ENCODE measurements around the gene ATG2B.
A peak's percentile ranks its signal among the peaks of the same experiment; 100 is the strongest.

Gene ATG2B

DNA sequence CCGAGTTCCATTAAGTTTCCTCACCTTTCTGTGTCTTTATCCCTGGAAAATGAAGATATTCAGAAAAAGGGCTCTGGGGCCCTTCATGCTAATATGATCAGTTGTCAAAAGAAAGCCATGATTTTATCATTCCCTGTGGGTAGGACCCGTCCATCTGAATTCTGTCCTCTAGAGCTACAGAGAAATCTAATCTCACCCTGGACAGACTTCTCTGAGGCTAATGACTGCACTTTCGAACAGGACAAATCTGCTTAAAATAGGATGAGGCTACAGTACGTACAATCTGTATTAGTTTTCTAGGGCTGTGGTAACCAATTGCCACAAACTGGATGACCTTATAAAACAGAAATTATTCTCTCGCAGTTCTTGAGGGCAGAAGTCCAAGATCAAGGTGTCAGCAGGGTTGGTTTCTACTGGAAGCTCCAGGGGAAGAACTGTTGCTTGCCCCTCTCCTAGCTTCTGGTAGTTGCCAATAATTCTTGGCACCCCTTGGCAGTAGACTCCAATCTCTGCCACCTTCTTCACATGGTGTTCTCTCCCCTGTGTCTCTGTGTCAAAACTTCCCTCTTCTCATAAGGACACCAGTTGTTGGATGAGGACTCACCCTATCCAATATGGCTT, 30.0 kb upstream of the ATG2B start:
- no peak overlapping the region for H3K4me3 ChIP-seq (ENCODE audit: low read length, poor library complexity, severe bottlenecking)
- no peak for TF ChIP-seq EZH2phosphoT487 (IDR thresholded peaks at IDR 0.05; ENCODE audit: borderline replicate concordance)
- TF ChIP-seq, protein P1, sequence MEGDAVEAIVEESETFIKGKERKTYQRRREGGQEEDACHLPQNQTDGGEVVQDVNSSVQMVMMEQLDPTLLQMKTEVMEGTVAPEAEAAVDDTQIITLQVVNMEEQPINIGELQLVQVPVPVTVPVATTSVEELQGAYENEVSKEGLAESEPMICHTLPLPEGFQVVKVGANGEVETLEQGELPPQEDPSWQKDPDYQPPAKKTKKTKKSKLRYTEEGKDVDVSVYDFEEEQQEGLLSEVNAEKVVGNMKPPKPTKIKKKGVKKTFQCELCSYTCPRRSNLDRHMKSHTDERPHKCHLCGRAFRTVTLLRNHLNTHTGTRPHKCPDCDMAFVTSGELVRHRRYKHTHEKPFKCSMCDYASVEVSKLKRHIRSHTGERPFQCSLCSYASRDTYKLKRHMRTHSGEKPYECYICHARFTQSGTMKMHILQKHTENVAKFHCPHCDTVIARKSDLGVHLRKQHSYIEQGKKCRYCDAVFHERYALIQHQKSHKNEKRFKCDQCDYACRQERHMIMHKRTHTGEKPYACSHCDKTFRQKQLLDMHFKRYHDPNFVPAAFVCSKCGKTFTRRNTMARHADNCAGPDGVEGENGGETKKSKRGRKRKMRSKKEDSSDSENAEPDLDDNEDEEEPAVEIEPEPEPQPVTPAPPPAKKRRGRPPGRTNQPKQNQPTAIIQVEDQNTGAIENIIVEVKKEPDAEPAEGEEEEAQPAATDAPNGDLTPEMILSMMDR (conservative IDR thresholded peaks at IDR 0.05; ENCODE audit: low read length), result no peak
- H3K27me3 ChIP-seq (ENCODE audit: insufficient read depth, low read length, poor library complexity, severe bottlenecking), result no peaks in the 10 kb centered on the region
- H2AFZ ChIP-seq (ENCODE audit: low read length), result no peak overlapping the region
- H3K79me2 ChIP-seq (ENCODE audit: insufficient read depth, low read length), result no peaks in the 10 kb centered on the region
- H3K4me2 ChIP-seq (ENCODE audit: low read depth, low read length, poor library complexity, severe bottlenecking), result no peak overlapping the region
- H3K9me2 ChIP-seq (replicated peaks; ENCODE audit: low read depth, low read length), result no peaks in the 10 kb centered on the region
- H3K9me3 ChIP-seq (ENCODE audit: insufficient read depth, low read depth, low read length), result no peaks in the 10 kb centered on the region
- H3F3A ChIP-seq (ENCODE audit: low read depth), result no peaks in the 10 kb centered on the region
- H3K36me3 ChIP-seq (ENCODE audit: insufficient read depth, low read length), result no peaks in the 10 kb centered on the region
- H3K4me1 ChIP-seq (ENCODE audit: insufficient read depth, low read length, poor library complexity, severe bottlenecking), result peaks cover 4% of the 10 kb centered on the region
- no peaks in the 10 kb centered on the region for H4K20me1 ChIP-seq (ENCODE audit: insufficient read depth, low read length, poor library complexity, severe bottlenecking)
- no peak overlapping the region for H3K9ac ChIP-seq (ENCODE audit: low read depth, low read length, poor library complexity, severe bottlenecking)

DNA sequence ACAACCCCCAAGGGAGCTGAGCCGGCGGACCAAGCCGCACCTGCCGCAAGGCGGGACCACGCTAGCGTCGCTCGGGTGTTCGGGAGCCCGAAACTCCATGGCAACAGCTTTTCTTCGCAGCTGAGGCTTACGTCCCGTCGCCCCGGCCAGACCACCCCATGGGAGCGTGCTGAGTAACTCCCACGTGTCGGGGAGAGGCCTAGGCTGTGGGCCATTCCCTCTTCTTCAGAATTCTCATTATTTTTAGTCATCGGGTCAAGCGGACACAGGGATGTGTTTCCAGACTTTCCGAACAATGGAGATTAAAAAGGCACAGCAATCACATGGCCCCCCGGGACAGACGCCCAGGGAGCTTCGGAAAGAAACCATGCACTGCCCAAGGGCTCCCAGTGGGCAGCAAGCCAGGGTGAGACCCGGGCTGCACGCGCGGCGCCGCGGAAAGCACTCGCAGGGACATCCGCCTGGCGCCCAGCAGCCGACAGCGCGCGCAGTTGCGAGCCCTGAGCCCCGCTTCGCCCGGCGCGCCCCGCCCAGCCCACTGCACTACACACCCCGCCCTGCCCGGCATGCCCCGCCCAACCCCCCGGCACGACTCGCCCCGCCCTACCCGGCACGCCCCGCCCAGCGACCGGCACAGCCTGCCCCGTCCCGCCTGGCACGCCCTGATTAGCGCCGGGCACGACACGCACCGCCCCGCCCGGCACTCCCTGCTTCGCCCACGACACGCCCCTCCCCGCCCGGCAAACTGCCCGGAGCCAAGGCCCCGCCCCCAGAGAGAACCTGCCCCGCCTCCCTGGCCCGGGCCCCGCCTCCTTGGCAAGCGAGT, 28.4 kb upstream of the ATG2B start:
- H2AFZ ChIP-seq (ENCODE audit: low read length), result peak overlapping the region; percentile 99
- peaks cover 4% of the 10 kb centered on the region for H3K4me1 ChIP-seq (ENCODE audit: insufficient read depth, low read length, poor library complexity, severe bottlenecking)
- peak overlapping the region; percentile 93 for H3K4me2 ChIP-seq (ENCODE audit: low read depth, low read length, poor library complexity, severe bottlenecking)
- no peak for TF ChIP-seq EZH2phosphoT487 (IDR thresholded peaks at IDR 0.05; ENCODE audit: borderline replicate concordance)
- TF ChIP-seq, protein P1 (conservative IDR thresholded peaks at IDR 0.05; ENCODE audit: low read length), result no peak
- no peaks in the 10 kb centered on the region for H3K79me2 ChIP-seq (ENCODE audit: insufficient read depth, low read length)
- H3K9me3 ChIP-seq (ENCODE audit: insufficient read depth, low read depth, low read length), result no peaks in the 10 kb centered on the region
- H3K36me3 ChIP-seq (ENCODE audit: insufficient read depth, low read length), result peaks cover 7% of the 10 kb centered on the region; the same call in 1 of the 2 replicates
- H4K20me1 ChIP-seq (ENCODE audit: insufficient read depth, low read length, poor library complexity, severe bottlenecking), result no peaks in the 10 kb centered on the region
- peak overlapping the region; percentile 81 for H3K9ac ChIP-seq (ENCODE audit: low read depth, low read length, poor library complexity, severe bottlenecking)
- H3K9me2 ChIP-seq (replicated peaks; ENCODE audit: low read depth, low read length), result no peaks in the 10 kb centered on the region
- peak overlapping the region; percentile 86 for H3K4me3 ChIP-seq (ENCODE audit: low read length, poor library complexity, severe bottlenecking)
- no peaks in the 10 kb centered on the region for H3F3A ChIP-seq (ENCODE audit: low read depth)
- H3K27me3 ChIP-seq (ENCODE audit: insufficient read depth, low read length, poor library complexity, severe bottlenecking), result no peaks in the 10 kb centered on the region

DNA sequence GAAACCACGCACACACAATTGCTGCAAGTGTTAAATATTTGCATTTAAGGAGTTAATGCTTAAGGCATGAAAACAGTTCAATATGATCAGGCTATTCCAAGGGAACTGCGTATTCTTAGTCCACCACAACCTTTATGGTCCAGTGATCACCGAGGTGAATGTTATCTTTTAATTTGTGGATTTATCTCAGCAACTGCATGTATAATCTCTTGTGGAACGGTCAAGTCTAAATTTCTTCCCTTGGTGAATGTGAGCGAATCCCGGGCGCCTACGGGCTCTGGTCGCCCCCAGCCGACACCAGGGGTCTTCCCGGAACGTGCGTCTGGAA, 27.8 kb upstream of the ATG2B start:
- Histone ChIP-seq H3K4me3 (ENCODE audit: low read length, poor library complexity, severe bottlenecking) (peak overlapping the region; percentile 86), H3K9me3 (ENCODE audit: insufficient read depth, low read depth, low read length) (no peaks in the 10 kb centered on the region), H3K27me3 (ENCODE audit: insufficient read depth, low read length, poor library complexity, severe bottlenecking) (no peaks in the 10 kb centered on the region), H3K9me2 (replicated peaks; ENCODE audit: low read depth, low read length) (no peaks in the 10 kb centered on the region), H3K9ac (ENCODE audit: low read depth, low read length, poor library complexity, severe bottlenecking) (peak overlapping the region; percentile 81), H3F3A (ENCODE audit: low read depth) (no peaks in the 10 kb centered on the region), H3K79me2 (ENCODE audit: insufficient read depth, low read length) (no peaks in the 10 kb centered on the region), H3K4me1 (ENCODE audit: insufficient read depth, low read length, poor library complexity, severe bottlenecking) (peaks cover 4% of the 10 kb centered on the region), H4K20me1 (ENCODE audit: insufficient read depth, low read length, poor library complexity, severe bottlenecking) (no peaks in the 10 kb centered on the region), H3K4me2 (ENCODE audit: low read depth, low read length, poor library complexity, severe bottlenecking) (peak overlapping the region; percentile 89), H3K36me3 (ENCODE audit: insufficient read depth, low read length) (peaks cover 8% of the 10 kb centered on the region; the same call in 1 of the 2 replicates), H2AFZ (ENCODE audit: low read length) (peak overlapping the region; percentile 99)
- TF ChIP-seq, protein P1 (conservative IDR thresholded peaks at IDR 0.05; ENCODE audit: low read length), result no peak
- no peak for TF ChIP-seq EZH2phosphoT487 (IDR thresholded peaks at IDR 0.05; ENCODE audit: borderline replicate concordance)

Measured in Loucy (cell line).